PC-9 (cell line): Measurements from ENCODE around the gene KLRB1. TPM values are rescaled to one million over a fixed set of nuclear protein-coding genes. Genes with fewer than 3 reads are reported as not detected.
"Not testable (repeated sequence)": the region's sequence is repeated elsewhere in the genome, so short reads cannot be mapped to it uniquely, and the experiment has no call there.

ENCODE experiments used
- BruUV-seq: library from RNA; stranded (reverse); fragments of 400-500 nt; replicated peaks from 2 replicates; lab custom pipeline; 2021; lab: Mats Ljungman, UMichigan
- CTCF ChIA-PET: fragments of 300-600 bp; sonication (Branson Sonifier 250); formaldehyde crosslinking; loops from one replicate; lab custom pipeline; 2022; ENCODE audit warnings: antibody characterized with exemption; lab: Charles Lee
- POLR2A ChIA-PET: fragments of 300-600 bp; sonication (Branson Sonifier 250); formaldehyde crosslinking; loops from one replicate; lab custom pipeline; 2022; ENCODE audit warnings: antibody characterized with exemption; ENCODE audit not compliant: unreplicated experiment; lab: Charles Lee
- DNase-seq, 2 experiments: peaks; one replicate each; pipeline versions ENCODE4 v3.0.0 to v3.0.0-alpha.2; 2015 to 2022; ENCODE audit warnings: mixed read lengths in 1 of 2
- H2AFZ ChIP-seq: fragments of 200-600 bp; sonication (generic); 2 replicates; pipeline ENCODE4 v1.8.1; 2017; ENCODE audit warnings: antibody characterized with exemption
- H3F3A ChIP-seq: fragments of 200-600 bp; sonication (generic); 2 replicates; pipeline ENCODE4 v1.8.1; 2017; ENCODE audit warnings: antibody characterized with exemption, mild to moderate bottlenecking, low read depth; ENCODE audit not compliant: insufficient read depth
- H3K27ac ChIP-seq: fragments of 200-600 bp; sonication (generic); 2 replicates; pipeline ENCODE4 v1.6.1; 2016; ENCODE audit warnings: mixed run types
- H3K27me3 ChIP-seq: fragments of 200-600 bp; sonication (generic); 2 replicates; pipeline ENCODE4 v1.6.1; 2016; ENCODE audit warnings: low read depth, mixed run types; ENCODE audit not compliant: insufficient read depth
- H3K36me3 ChIP-seq: fragments of 200-600 bp; sonication (generic); 2 replicates; pipeline ENCODE4 v1.6.1; 2016; ENCODE audit warnings: low read depth, mixed run types
- H3K4me1 ChIP-seq: fragments of 200-600 bp; sonication (generic); replicated peaks from 2 replicates; pipeline ENCODE4 v1.6.1; 2016; ENCODE audit warnings: mixed run types; ENCODE audit not compliant: insufficient read depth
- H3K4me2 ChIP-seq: fragments of 200-600 bp; sonication (generic); 2 replicates; pipeline ENCODE4 v1.6.1; 2017; ENCODE audit warnings: mixed run types
- H3K4me3 ChIP-seq: fragments of 200-600 bp; sonication (generic); 2 replicates; pipeline ENCODE4 v1.6.1; 2016; ENCODE audit warnings: mixed run types
- H3K79me2 ChIP-seq: fragments of 200-600 bp; sonication (generic); 2 replicates; pipeline ENCODE4 v1.6.1; 2017; ENCODE audit warnings: low read depth, mixed run types
- H3K9me2 ChIP-seq: fragments of 200-600 bp; sonication (generic); 2 replicates; pipeline ENCODE4 v1.8.1; 2017; ENCODE audit warnings: mild to moderate bottlenecking; ENCODE audit not compliant: insufficient read depth
- H3K9me3 ChIP-seq: fragments of 200-600 bp; sonication (generic); 2 replicates; pipeline ENCODE4 v1.8.1; 2016; ENCODE audit warnings: low read depth; ENCODE audit not compliant: insufficient read depth
- H4K20me1 ChIP-seq: fragments of 200-600 bp; sonication (generic); 2 replicates; pipeline ENCODE4 v1.8.1; 2017; ENCODE audit not compliant: insufficient read depth
- EZH2 ChIP-seq: fragments of 200-600 bp; sonication (generic); IDR thresholded peaks from 2 replicates; pipeline ENCODE4 v1.8.0; 2017; ENCODE audit warnings: antibody characterized with exemption, low read depth
- intact Hi-C: fragments of 100-400 bp; cut with micrococcal nuclease; formaldehyde crosslinking; loops from one replicate; pipeline ENCODE4 v1.10.0; 2022; ENCODE audit not compliant: unreplicated experiment
- total RNA-seq: library from RNA; stranded (reverse); gene quantifications from 2 replicates; pipeline ENCODE4 v1.2.3, GENCODE V29; 2021
- TF ChIP-seq, protein P1 (sequence below): fragments of 200-600 bp; sonication (generic); conservative IDR thresholded peaks from 2 replicates; pipeline ENCODE4 v1.6.1; 2017; ENCODE audit warnings: mixed run types, antibody characterized with exemption, mild to moderate bottlenecking, moderate library complexity

KLRB1 gene
- total RNA-seq, 1 experiment from 2014 or later: not detected

DNA sequence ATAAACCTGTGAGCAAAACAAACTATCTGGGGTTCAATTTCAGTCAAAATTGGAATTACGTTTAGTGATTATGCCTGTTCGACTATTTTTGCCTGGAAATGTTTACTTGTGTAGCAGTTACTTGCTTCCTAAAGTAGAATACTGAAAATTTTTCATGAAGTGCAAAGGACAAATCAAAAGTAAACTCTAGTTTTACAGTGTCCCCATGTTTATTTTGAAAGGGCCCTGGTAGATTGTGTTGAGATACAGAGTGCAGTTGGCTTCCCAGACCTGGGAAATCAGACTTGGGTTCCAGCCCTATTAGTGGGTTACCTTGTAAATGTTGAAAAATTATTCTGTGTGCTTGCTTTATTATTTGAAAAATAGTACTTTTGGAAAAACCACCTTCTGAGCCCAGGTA lies 17.3 kb downstream of the KLRB1 start:
- Histone ChIP-seq H2AFZ (no peak overlapping the region), H3F3A (no peaks in the 10 kb centered on the region), H3K27me3 (no peaks in the 10 kb centered on the region), H3K4me3 (no peak overlapping the region), H3K79me2 (no peaks in the 10 kb centered on the region), H4K20me1 (no peaks in the 10 kb centered on the region), H3K4me2 (no peak overlapping the region), H3K27ac (no peak overlapping the region), H3K36me3 (no peaks in the 10 kb centered on the region), H3K9me3 (no peaks in the 10 kb centered on the region), H3K9me2 (peaks cover 5% of the 10 kb centered on the region; the same call in 1 of the 2 replicates), H3K4me1 (no peaks in the 10 kb centered on the region)
- ChIA-PET CTCF (interaction anchor here (0.5 kb wide), 1 partner anchor 419 kb away, joined by 3 read pairs; no protein-coding TSS in a partner anchor), POLR2A (no interaction called here)
- DNase-seq: no peak
- intact Hi-C loops: no loop called here
- no peak for TF ChIP-seq EZH2
- TF ChIP-seq, protein P1, sequence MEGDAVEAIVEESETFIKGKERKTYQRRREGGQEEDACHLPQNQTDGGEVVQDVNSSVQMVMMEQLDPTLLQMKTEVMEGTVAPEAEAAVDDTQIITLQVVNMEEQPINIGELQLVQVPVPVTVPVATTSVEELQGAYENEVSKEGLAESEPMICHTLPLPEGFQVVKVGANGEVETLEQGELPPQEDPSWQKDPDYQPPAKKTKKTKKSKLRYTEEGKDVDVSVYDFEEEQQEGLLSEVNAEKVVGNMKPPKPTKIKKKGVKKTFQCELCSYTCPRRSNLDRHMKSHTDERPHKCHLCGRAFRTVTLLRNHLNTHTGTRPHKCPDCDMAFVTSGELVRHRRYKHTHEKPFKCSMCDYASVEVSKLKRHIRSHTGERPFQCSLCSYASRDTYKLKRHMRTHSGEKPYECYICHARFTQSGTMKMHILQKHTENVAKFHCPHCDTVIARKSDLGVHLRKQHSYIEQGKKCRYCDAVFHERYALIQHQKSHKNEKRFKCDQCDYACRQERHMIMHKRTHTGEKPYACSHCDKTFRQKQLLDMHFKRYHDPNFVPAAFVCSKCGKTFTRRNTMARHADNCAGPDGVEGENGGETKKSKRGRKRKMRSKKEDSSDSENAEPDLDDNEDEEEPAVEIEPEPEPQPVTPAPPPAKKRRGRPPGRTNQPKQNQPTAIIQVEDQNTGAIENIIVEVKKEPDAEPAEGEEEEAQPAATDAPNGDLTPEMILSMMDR: no peak
- BruUV-seq: no TSS peak

DNA sequence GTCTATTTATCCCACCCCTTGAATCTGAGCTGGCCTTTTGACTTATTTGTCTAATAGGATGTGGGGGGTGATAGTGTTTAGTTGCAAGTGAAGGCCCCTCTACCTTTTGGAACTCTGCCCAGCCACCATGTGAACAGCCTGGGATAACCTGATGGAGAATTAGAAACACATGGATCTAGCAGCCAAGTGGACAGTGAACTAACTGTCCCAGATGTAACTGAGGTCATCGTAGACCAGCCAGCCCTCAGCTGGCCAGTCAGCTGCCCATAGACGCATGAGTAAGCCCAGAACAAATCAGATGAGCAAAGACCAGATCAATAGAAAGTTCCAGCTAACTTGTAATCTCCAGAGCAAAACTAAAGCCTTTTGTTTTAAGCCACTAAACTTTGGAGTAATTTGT lies 19.0 kb downstream of the KLRB1 start:
- CTCF ChIA-PET: no interaction called here
- H3K4me2 ChIP-seq: no peak overlapping the region
- peaks cover 5% of the 10 kb centered on the region; the same call in 1 of the 2 replicates for H3K9me2 ChIP-seq
- no TSS peak for BruUV-seq
- no peaks in the 10 kb centered on the region for H3F3A ChIP-seq
- no peak for DNase-seq
- H4K20me1 ChIP-seq: no peaks in the 10 kb centered on the region
- no peak for TF ChIP-seq EZH2
- TF ChIP-seq, protein P1: no peak
- POLR2A ChIA-PET: no interaction called here
- no peaks in the 10 kb centered on the region for H3K27me3 ChIP-seq
- H3K36me3 ChIP-seq: no peaks in the 10 kb centered on the region
- H3K9me3 ChIP-seq: no peaks in the 10 kb centered on the region
- no peaks in the 10 kb centered on the region for H3K79me2 ChIP-seq
- no peak overlapping the region for H2AFZ ChIP-seq
- intact Hi-C loops: no loop called here
- no peak overlapping the region for H3K4me3 ChIP-seq
- H3K27ac ChIP-seq: no peak overlapping the region
- no peaks in the 10 kb centered on the region for H3K4me1 ChIP-seq

DNA sequence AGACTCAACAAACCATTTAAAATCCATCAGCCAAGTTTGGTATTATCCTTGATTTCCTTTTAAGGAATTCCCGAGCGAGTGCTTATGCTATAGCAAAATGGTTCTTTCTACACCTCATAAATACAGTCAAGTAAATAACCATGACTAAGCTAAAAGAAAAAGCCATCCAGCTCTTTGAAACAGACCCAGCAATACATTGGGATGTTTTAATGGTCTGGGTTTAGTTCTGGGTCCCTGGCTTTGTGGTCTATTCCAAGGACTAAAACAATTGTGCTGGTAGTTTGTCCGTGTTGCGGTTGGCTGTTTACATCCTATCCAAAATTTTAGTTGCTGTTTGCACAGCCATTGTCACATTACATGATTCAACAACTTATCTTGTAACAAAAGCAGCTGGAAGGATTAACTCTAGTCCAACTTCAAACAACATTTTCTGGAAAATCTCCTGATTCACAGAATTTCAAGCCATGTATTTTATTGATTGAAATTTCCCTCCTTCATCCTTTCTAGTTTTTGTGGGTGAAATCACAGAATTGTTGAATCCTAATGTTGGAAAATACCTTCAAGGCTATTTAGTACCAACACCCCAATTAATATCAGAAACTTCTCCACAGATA lies 19.6 kb downstream of the KLRB1 start:
- CTCF ChIA-PET: no interaction called here
- peaks cover 5% of the 10 kb centered on the region; the same call in 1 of the 2 replicates for H3K9me2 ChIP-seq
- no peak overlapping the region for H2AFZ ChIP-seq
- H3K4me1 ChIP-seq: no peaks in the 10 kb centered on the region
- no peaks in the 10 kb centered on the region for H3K27me3 ChIP-seq
- intact Hi-C loops: no loop called here
- no peaks in the 10 kb centered on the region for H3K79me2 ChIP-seq
- no peaks in the 10 kb centered on the region for H3F3A ChIP-seq
- no peak for DNase-seq
- TF ChIP-seq, protein P1: no peak
- TF ChIP-seq EZH2: no peak
- H3K4me3 ChIP-seq: no peak overlapping the region
- no peaks in the 10 kb centered on the region for H3K9me3 ChIP-seq
- POLR2A ChIA-PET: no interaction called here
- H3K27ac ChIP-seq: no peak overlapping the region
- H4K20me1 ChIP-seq: no peaks in the 10 kb centered on the region
- H3K36me3 ChIP-seq: no peaks in the 10 kb centered on the region
- no peak overlapping the region for H3K4me2 ChIP-seq
- BruUV-seq: no TSS peak

DNA sequence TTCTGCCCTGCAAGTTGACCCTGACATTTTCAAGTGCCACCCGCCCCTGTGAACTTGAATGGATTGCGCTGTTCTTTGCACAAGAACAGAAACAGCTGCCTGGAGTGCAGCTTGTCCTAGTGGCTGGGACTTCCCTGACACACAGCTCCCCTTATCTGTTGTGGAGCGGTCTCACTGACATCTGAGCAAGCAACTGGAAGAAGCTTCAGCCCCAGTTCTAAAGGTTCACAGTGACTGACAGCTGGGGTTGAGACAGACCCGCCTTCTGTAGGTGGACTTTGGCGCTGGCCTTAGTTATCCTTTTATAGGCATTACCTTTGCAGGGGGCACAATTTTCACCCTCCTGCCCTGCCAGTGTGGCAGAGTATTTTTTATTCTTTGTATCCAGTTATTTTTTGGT lies 30.0 kb downstream of the KLRB1 start:
- H3K9me2 ChIP-seq, H3K4me3 ChIP-seq, CTCF ChIA-PET, H3K36me3 ChIP-seq, H3K4me1 ChIP-seq, intact Hi-C loops, H2AFZ ChIP-seq, H3K79me2 ChIP-seq, POLR2A ChIA-PET, H3K4me2 ChIP-seq, H3F3A ChIP-seq, H3K27ac ChIP-seq, BruUV-seq, DNase-seq, H3K27me3 ChIP-seq, H3K9me3 ChIP-seq, H4K20me1 ChIP-seq: not testable (repeated sequence)

DNA sequence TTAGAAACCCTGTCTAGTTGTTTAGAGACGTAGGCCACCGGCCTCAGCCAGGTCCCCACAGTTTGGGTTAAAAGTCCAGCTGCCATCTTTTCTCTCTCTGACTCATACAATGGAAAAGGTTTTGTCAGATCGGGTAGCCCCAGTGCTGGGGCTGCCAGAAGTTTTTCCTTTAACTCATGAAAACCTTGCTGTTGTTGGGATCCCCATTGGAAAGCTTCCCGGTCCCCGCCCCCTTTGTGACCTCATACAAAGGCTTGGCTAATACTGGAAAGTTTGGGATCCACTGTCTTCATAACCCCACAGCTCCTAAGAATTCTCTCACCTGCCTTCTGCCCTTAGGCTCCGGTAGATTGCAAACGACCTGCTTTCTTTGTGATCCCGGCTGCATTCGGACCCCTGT lies 40.6 kb downstream of the KLRB1 start:
- H3K36me3 ChIP-seq, POLR2A ChIA-PET, H3K9me2 ChIP-seq, H3K27me3 ChIP-seq, H3K9me3 ChIP-seq, H3K79me2 ChIP-seq, H2AFZ ChIP-seq, H4K20me1 ChIP-seq, H3K27ac ChIP-seq, BruUV-seq, intact Hi-C loops, H3K4me3 ChIP-seq, H3K4me1 ChIP-seq, DNase-seq, H3F3A ChIP-seq, H3K4me2 ChIP-seq, CTCF ChIA-PET: not testable (repeated sequence)
